LNCAP (cell line): Measurements from ENCODE around the gene LPIN3.

Experiments
- TF ChIP-seq, protein P1 (sequence below): fragments of 450-650 bp; IDR thresholded peaks from 2 replicates; pipeline ENCODE4 v1.5.1; 2017; ENCODE audit warnings: mild to moderate bottlenecking

LPIN3 gene

DNA sequence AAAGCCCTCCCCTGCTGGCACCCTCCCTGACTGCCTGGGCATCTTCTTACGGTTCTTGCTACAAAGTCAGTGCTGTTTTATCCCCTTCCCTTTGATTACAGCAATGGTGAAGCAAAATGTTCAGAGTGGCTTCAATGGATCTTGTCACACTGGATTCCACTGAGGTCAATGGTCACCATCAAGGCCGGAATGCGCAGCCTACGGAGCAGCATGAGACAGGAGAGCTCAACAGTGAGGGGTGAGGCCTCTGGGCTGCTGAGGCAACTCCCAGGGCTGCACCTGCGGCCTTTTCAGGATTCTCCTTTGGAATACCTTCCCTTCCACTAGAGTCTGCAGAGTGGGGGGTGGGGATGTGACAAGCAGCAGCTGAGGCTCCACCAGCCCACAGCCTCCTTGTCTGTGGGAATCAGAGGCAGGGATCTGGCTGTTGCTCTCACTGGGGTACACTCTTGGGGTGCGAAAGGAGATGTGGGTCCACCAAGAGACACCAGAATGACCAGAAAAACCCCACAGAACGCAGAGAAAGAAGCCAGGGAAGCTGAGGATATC lies 66.3 kb downstream of the LPIN3 start:
- TF ChIP-seq, protein P1, sequence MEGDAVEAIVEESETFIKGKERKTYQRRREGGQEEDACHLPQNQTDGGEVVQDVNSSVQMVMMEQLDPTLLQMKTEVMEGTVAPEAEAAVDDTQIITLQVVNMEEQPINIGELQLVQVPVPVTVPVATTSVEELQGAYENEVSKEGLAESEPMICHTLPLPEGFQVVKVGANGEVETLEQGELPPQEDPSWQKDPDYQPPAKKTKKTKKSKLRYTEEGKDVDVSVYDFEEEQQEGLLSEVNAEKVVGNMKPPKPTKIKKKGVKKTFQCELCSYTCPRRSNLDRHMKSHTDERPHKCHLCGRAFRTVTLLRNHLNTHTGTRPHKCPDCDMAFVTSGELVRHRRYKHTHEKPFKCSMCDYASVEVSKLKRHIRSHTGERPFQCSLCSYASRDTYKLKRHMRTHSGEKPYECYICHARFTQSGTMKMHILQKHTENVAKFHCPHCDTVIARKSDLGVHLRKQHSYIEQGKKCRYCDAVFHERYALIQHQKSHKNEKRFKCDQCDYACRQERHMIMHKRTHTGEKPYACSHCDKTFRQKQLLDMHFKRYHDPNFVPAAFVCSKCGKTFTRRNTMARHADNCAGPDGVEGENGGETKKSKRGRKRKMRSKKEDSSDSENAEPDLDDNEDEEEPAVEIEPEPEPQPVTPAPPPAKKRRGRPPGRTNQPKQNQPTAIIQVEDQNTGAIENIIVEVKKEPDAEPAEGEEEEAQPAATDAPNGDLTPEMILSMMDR, result no peak

GRCh38 chr20:41407607-41408006 lies 67.0 kb downstream of the LPIN3 start:
- TF ChIP-seq, protein P1, result no peak

- TF ChIP-seq, protein P1, result no peak
These were observed 67.7 kb downstream of the LPIN3 start for GRCh38 chr20:41408156-41408794.

GRCh38 chr20:41408986-41409385 lies 68.4 kb downstream of the LPIN3 start:
- TF ChIP-seq, protein P1, result no peak
